Measurements from ENCODE around the gene TMEM250. TPM values are rescaled to one million over a fixed set of nuclear protein-coding genes. Genes with fewer than 3 reads are reported as not detected.

TMEM250 gene
- total and polyA plus RNA-seq, 7 experiments from 2014 or later, result 16.4 to 61.8 (median 42.2) TPM

GRCh38 chr9:136156209-136157120, 37.8 kb upstream of the TMEM250 start:
- Histone ChIP-seq H3K27me3 (ENCODE audit: control insufficient read depth in 2 of 2, insufficient read depth in 2 of 2, low read length in 2 of 2) (no peaks in the 10 kb centered on the region), H3K27ac (ENCODE audit: low read depth, low read length) (no peak overlapping the region), H3K9me3 (ENCODE audit: control insufficient read depth in 2 of 3, low read length in 3 of 3) (no peaks in the 10 kb centered on the region), H3K36me3 (ENCODE audit: control insufficient read depth in 2 of 3, insufficient read depth in 3 of 3, low read length in 3 of 3) (no peaks in the 10 kb centered on the region), H3K4me3 (ENCODE audit: low read length) (no peak overlapping the region), H3K4me1 (ENCODE audit: control insufficient read depth in 2 of 2, insufficient read depth in 2 of 2, low read length in 2 of 2) (no peaks in the 10 kb centered on the region)
- DNase-seq (no peak), ATAC-seq (no peak)
- ChIA-PET CTCF (no interaction called here), POLR2A (no interaction called here)
- Mint-ChIP-seq H3K9me3 (peaks cover 0 to 1% (median 0%) of the 10 kb centered on the region in 11 donors), H3K27me3 (peaks cover 2 to 10% (median 8%) of the 10 kb centered on the region in 5 donors), H3K4me1 (no peaks in the 10 kb centered on the region), H3K27ac (no peak overlapping the region), H3K4me3 (no peak overlapping the region), H3K36me3 (no peaks in the 10 kb centered on the region)
- intact Hi-C loops (cut with micrococcal nuclease), result no loop called here

- no peaks in the 10 kb centered on the region for H3K4me1 ChIP-seq (ENCODE audit: control insufficient read depth in 2 of 2, insufficient read depth in 2 of 2, low read length in 2 of 2)
- no peaks in the 10 kb centered on the region for H3K9me3 ChIP-seq (ENCODE audit: control insufficient read depth in 2 of 3, low read length in 3 of 3)
- no peak overlapping the region for H3K27ac ChIP-seq (ENCODE audit: low read depth, low read length)
- no peaks in the 10 kb centered on the region for H3K36me3 Mint-ChIP-seq
- no peak overlapping the region for H3K4me3 Mint-ChIP-seq
- no peaks in the 10 kb centered on the region for H3K27me3 ChIP-seq (ENCODE audit: control insufficient read depth in 2 of 2, insufficient read depth in 2 of 2, low read length in 2 of 2)
- H3K27me3 Mint-ChIP-seq, result peaks cover 2 to 10% (median 8%) of the 10 kb centered on the region in 5 donors
- ATAC-seq (no peak), DNase-seq (no peak)
- H3K27ac Mint-ChIP-seq, result peak overlapping the region in 1 of 9 donors; percentile 46
- POLR2A ChIA-PET, result no interaction called here
- intact Hi-C loops (cut with micrococcal nuclease), result no loop called here
- H3K4me3 ChIP-seq (ENCODE audit: low read length), result no peak overlapping the region
- H3K4me1 Mint-ChIP-seq, result no peaks in the 10 kb centered on the region
- peaks cover 0 to 1% (median 0%) of the 10 kb centered on the region in 11 donors for H3K9me3 Mint-ChIP-seq
- CTCF ChIA-PET, result no interaction called here
- H3K36me3 ChIP-seq (ENCODE audit: control insufficient read depth in 2 of 3, insufficient read depth in 3 of 3, low read length in 3 of 3), result no peaks in the 10 kb centered on the region
Observed at GRCh38 chr9:136155576-136155975, 36.9 kb upstream of the TMEM250 start.

GRCh38 chr9:136154943-136155342, 36.3 kb upstream of the TMEM250 start:
- Mint-ChIP-seq H3K4me1 (no peaks in the 10 kb centered on the region), H3K27ac (no peak overlapping the region), H3K27me3 (peaks cover 2 to 10% (median 8%) of the 10 kb centered on the region in 5 donors), H3K4me3 (no peak overlapping the region), H3K36me3 (no peaks in the 10 kb centered on the region), H3K9me3 (peaks cover 0 to 1% (median 0%) of the 10 kb centered on the region in 11 donors)
- ATAC-seq, result no peak
- H3K9me3 ChIP-seq (ENCODE audit: control insufficient read depth in 2 of 3, low read length in 3 of 3), result no peaks in the 10 kb centered on the region
- no peaks in the 10 kb centered on the region for H3K36me3 ChIP-seq (ENCODE audit: control insufficient read depth in 2 of 3, insufficient read depth in 3 of 3, low read length in 3 of 3)
- ChIA-PET POLR2A (no interaction called here), CTCF (no interaction called here)
- no peak for DNase-seq
- no peaks in the 10 kb centered on the region for H3K27me3 ChIP-seq (ENCODE audit: control insufficient read depth in 2 of 2, insufficient read depth in 2 of 2, low read length in 2 of 2)
- H3K4me1 ChIP-seq (ENCODE audit: control insufficient read depth in 2 of 2, insufficient read depth in 2 of 2, low read length in 2 of 2), result no peaks in the 10 kb centered on the region
- H3K4me3 ChIP-seq (ENCODE audit: low read length), result no peak overlapping the region
- H3K27ac ChIP-seq (ENCODE audit: low read depth, low read length), result no peak overlapping the region
- intact Hi-C loops (cut with micrococcal nuclease), result no loop called here

- H3K27ac Mint-ChIP-seq, result no peak overlapping the region
- no peaks in the 10 kb centered on the region for H3K36me3 Mint-ChIP-seq
- peaks cover 0 to 1% (median 0%) of the 10 kb centered on the region in 11 donors for H3K9me3 Mint-ChIP-seq
- H3K27ac ChIP-seq (ENCODE audit: low read depth, low read length), result no peak overlapping the region
- ChIA-PET CTCF (no interaction called here), POLR2A (interaction anchor here (0.6 kb wide), 1 partner anchor 34 kb away, joined by 3 read pairs; no protein-coding TSS in a partner anchor)
- no peaks in the 10 kb centered on the region for H3K36me3 ChIP-seq (ENCODE audit: control insufficient read depth in 2 of 3, insufficient read depth in 3 of 3, low read length in 3 of 3)
- no peaks in the 10 kb centered on the region for H3K4me1 Mint-ChIP-seq
- no peaks in the 10 kb centered on the region for H3K27me3 ChIP-seq (ENCODE audit: control insufficient read depth in 2 of 2, insufficient read depth in 2 of 2, low read length in 2 of 2)
- no peaks in the 10 kb centered on the region for H3K9me3 ChIP-seq (ENCODE audit: control insufficient read depth in 2 of 3, low read length in 3 of 3)
- H3K4me3 ChIP-seq (ENCODE audit: low read length), result no peak overlapping the region
- peak; percentile 18 for ATAC-seq
- no peaks in the 10 kb centered on the region for H3K4me1 ChIP-seq (ENCODE audit: control insufficient read depth in 2 of 2, insufficient read depth in 2 of 2, low read length in 2 of 2)
- intact Hi-C loops (cut with micrococcal nuclease), result no loop called here
- no peak for DNase-seq
- H3K27me3 Mint-ChIP-seq, result peaks cover 0 to 10% (median 8%) of the 10 kb centered on the region in 5 donors
- H3K4me3 Mint-ChIP-seq, result no peak overlapping the region
Observed at GRCh38 chr9:136153381-136154065, 34.8 kb upstream of the TMEM250 start.

- intact Hi-C loops (cut with micrococcal nuclease), result no loop called here
- DNase-seq (no peak), ATAC-seq (no peak)
- no peak overlapping the region for H3K27ac ChIP-seq (ENCODE audit: low read depth, low read length)
- H3K4me3 Mint-ChIP-seq, result no peak overlapping the region
- no peaks in the 10 kb centered on the region for H3K9me3 ChIP-seq (ENCODE audit: control insufficient read depth in 2 of 3, low read length in 3 of 3)
- no peaks in the 10 kb centered on the region for H3K36me3 ChIP-seq (ENCODE audit: control insufficient read depth in 2 of 3, insufficient read depth in 3 of 3, low read length in 3 of 3)
- CTCF ChIA-PET, result no interaction called here
- no peaks in the 10 kb centered on the region for H3K36me3 Mint-ChIP-seq
- H3K4me1 Mint-ChIP-seq, result no peaks in the 10 kb centered on the region
- no peaks in the 10 kb centered on the region for H3K4me1 ChIP-seq (ENCODE audit: control insufficient read depth in 2 of 2, insufficient read depth in 2 of 2, low read length in 2 of 2)
- H3K27me3 ChIP-seq (ENCODE audit: control insufficient read depth in 2 of 2, insufficient read depth in 2 of 2, low read length in 2 of 2), result no peaks in the 10 kb centered on the region
- H3K27ac Mint-ChIP-seq, result no peak overlapping the region
- POLR2A ChIA-PET, result interaction anchor here (0.6 kb wide), 1 partner anchor 35 kb away, joined by 3 read pairs; no protein-coding TSS in a partner anchor
- H3K9me3 Mint-ChIP-seq, result peaks cover 0 to 3% (median 0%) of the 10 kb centered on the region in 11 donors
- H3K27me3 Mint-ChIP-seq, result peaks cover 0 to 10% (median 8%) of the 10 kb centered on the region in 5 donors
- no peak overlapping the region for H3K4me3 ChIP-seq (ENCODE audit: low read length)
Observed at GRCh38 chr9:136152931-136153330, 34.3 kb upstream of the TMEM250 start.

- Histone ChIP-seq H3K27ac (ENCODE audit: low read depth, low read length) (no peak overlapping the region), H3K9me3 (ENCODE audit: control insufficient read depth in 2 of 3, low read length in 3 of 3) (no peaks in the 10 kb centered on the region), H3K4me1 (ENCODE audit: control insufficient read depth in 2 of 2, insufficient read depth in 2 of 2, low read length in 2 of 2) (no peaks in the 10 kb centered on the region), H3K4me3 (ENCODE audit: low read length) (no peak overlapping the region), H3K27me3 (ENCODE audit: control insufficient read depth in 2 of 2, insufficient read depth in 2 of 2, low read length in 2 of 2) (no peaks in the 10 kb centered on the region), H3K36me3 (ENCODE audit: control insufficient read depth in 2 of 3, insufficient read depth in 3 of 3, low read length in 3 of 3) (no peaks in the 10 kb centered on the region)
- DNase-seq (no peak), ATAC-seq (no peak)
- POLR2A ChIA-PET, result no interaction called here
- peaks cover 0 to 3% (median 0%) of the 10 kb centered on the region in 11 donors for H3K9me3 Mint-ChIP-seq
- H3K36me3 Mint-ChIP-seq, result no peaks in the 10 kb centered on the region
- peaks cover 0 to 10% (median 8%) of the 10 kb centered on the region in 5 donors for H3K27me3 Mint-ChIP-seq
- no peak overlapping the region for H3K27ac Mint-ChIP-seq
- H3K4me1 Mint-ChIP-seq, result peaks cover 0 to 1% (median 0%) of the 10 kb centered on the region in 7 donors
- CTCF ChIA-PET, result no interaction called here
- H3K4me3 Mint-ChIP-seq, result no peak overlapping the region
- intact Hi-C loops (cut with micrococcal nuclease), result no loop called here
Observed at GRCh38 chr9:136152543-136152866, 33.8 kb upstream of the TMEM250 start.

Data from naive thymus-derived CD4-positive, alpha-beta T cell (primary cell).